Karpas-422 (cell line): Measurements from ENCODE around the gene SOWAHA. TPM values are rescaled to one million over a fixed set of nuclear protein-coding genes. Genes with fewer than 3 reads are reported as not detected.

Experiments
- DNase-seq: peaks from one replicate; pipeline ENCODE4 v3.0.0-alpha.2; 2015
- H2AFZ ChIP-seq: fragments of 200-600 bp; sonication (generic); 2 replicates; pipeline ENCODE4 v1.6.1; 2014; ENCODE audit warnings: antibody characterized with exemption, low read length, mixed read lengths
- H3K27ac ChIP-seq: fragments of 200-600 bp; sonication (generic); 2 replicates; pipeline ENCODE4 v1.5.1; 2014; ENCODE audit warnings: mild to moderate bottlenecking, low read length, moderate library complexity
- H3K27me3 ChIP-seq: fragments of 200-600 bp; sonication (generic); 2 replicates; pipeline ENCODE4 v1.6.1; 2014; ENCODE audit warnings: low read length, mixed read lengths
- H3K36me3 ChIP-seq: fragments of 200-600 bp; sonication (generic); 2 replicates; pipeline ENCODE4 v1.6.1; 2014; ENCODE audit warnings: low read length, mixed read lengths; ENCODE audit not compliant: insufficient read depth
- H3K4me1 ChIP-seq: fragments of 200-600 bp; sonication (generic); 2 replicates; pipeline ENCODE4 v1.6.1; 2014; ENCODE audit warnings: mild to moderate bottlenecking, low read length, mixed read lengths
- H3K4me2 ChIP-seq: fragments of 200-600 bp; sonication (generic); 2 replicates; pipeline ENCODE4 v1.6.1; 2014; ENCODE audit warnings: low read length, low read depth, mild to moderate bottlenecking; ENCODE audit not compliant: poor library complexity, severe bottlenecking
- H3K4me3 ChIP-seq: fragments of 200-600 bp; sonication (generic); 2 replicates; pipeline ENCODE4 v1.5.1; 2014; ENCODE audit warnings: mild to moderate bottlenecking, antibody characterized with exemption, low read length, mixed read lengths
- H3K79me2 ChIP-seq: fragments of 200-600 bp; sonication (generic); 2 replicates; pipeline ENCODE4 v1.6.1; 2014; ENCODE audit warnings: mild to moderate bottlenecking, low read length, mixed read lengths
- H3K9ac ChIP-seq: fragments of 200-600 bp; sonication (generic); 2 replicates; pipeline ENCODE4 v1.6.0; 2014; ENCODE audit warnings: low read length
- H3K9me2 ChIP-seq: fragments of 200-600 bp; sonication (generic), shearing (Covaris generic); replicated peaks from 2 replicates; pipeline ENCODE4 v1.6.0; 2014; ENCODE audit warnings: mild to moderate bottlenecking, low read length, moderate library complexity; ENCODE audit not compliant: insufficient read depth
- H3K9me3 ChIP-seq: fragments of 300-700, 200-600 bp; sonication (generic); 2 replicates; pipeline ENCODE4 v1.6.1; 2014; ENCODE audit warnings: low read length, mixed read lengths
- H4K20me1 ChIP-seq: fragments of 200-600 bp; sonication (generic); 2 replicates; pipeline ENCODE4 v1.6.1; 2014; ENCODE audit warnings: mild to moderate bottlenecking, antibody characterized with exemption, low read length, low read depth; ENCODE audit not compliant: insufficient read depth
- total RNA-seq: library from RNA; depleted of rRNA; stranded (reverse); fragments of >200 nt; shearing (Covaris generic); gene quantifications from 2 replicates; pipeline ENCODE4 v1.2.3, GENCODE V29; 2014; ENCODE audit warnings: low replicate concordance

The SOWAHA gene
- total RNA-seq, 1 experiment from 2014 or later, result not detected

DNA sequence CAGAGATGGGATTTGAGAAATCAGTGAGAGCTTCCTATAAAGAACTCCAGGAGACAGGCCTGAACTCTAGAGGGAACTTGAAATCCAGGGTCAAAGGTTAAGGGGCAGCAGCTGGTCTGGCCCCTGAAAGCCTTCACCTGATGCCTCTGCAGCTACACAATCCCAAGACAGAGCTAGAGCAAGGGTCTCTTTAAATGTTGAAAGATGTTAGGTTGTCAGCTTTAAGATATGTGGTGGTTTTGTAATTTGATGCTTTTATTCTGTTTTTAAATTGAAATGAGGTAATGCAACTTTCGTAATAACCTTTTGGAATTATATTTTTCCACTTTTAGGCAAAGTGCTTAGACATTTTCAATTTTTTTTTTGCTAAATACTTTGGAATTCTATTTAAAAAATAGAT lies 2.4 kb downstream of the SOWAHA start:
- H3K36me3 ChIP-seq, result no peaks in the 10 kb centered on the region
- H3K4me1 ChIP-seq, result no peaks in the 10 kb centered on the region
- no peak overlapping the region for H3K9ac ChIP-seq
- no peak overlapping the region for H3K4me2 ChIP-seq
- no peak overlapping the region for H2AFZ ChIP-seq
- no peaks in the 10 kb centered on the region for H3K27me3 ChIP-seq
- no peak for DNase-seq
- H3K9me2 ChIP-seq, result no peaks in the 10 kb centered on the region
- H3K27ac ChIP-seq, result no peak overlapping the region
- no peaks in the 10 kb centered on the region for H3K79me2 ChIP-seq
- H3K9me3 ChIP-seq, result no peaks in the 10 kb centered on the region
- no peak overlapping the region for H3K4me3 ChIP-seq
- no peaks in the 10 kb centered on the region for H4K20me1 ChIP-seq

DNA sequence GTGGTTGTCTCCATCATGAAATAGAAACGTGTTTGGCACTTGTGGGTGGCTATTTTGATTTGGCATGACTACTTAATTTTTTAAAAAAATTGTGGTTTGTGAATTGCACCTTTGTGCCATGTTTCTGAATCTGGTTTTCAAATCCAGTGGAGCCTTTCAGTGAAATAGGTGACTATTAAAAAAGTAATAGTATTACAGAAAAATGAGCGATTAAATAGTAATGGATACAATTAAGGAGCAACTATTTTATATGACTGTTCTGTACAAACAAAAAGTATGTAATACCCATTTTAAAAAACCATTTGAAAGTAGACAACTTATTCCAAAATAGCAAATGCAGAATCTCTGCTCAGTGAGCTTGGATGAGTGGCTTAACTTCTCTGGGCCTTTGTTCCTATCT lies 3.0 kb downstream of the SOWAHA start:
- no peaks in the 10 kb centered on the region for H3K9me3 ChIP-seq
- H3K9ac ChIP-seq, result no peak overlapping the region
- H3K36me3 ChIP-seq, result no peaks in the 10 kb centered on the region
- H3K9me2 ChIP-seq, result no peaks in the 10 kb centered on the region
- no peaks in the 10 kb centered on the region for H3K79me2 ChIP-seq
- H3K27ac ChIP-seq, result no peak overlapping the region
- H3K27me3 ChIP-seq, result no peaks in the 10 kb centered on the region
- no peak overlapping the region for H3K4me2 ChIP-seq
- no peaks in the 10 kb centered on the region for H4K20me1 ChIP-seq
- no peak overlapping the region for H3K4me3 ChIP-seq
- no peak overlapping the region for H2AFZ ChIP-seq
- no peaks in the 10 kb centered on the region for H3K4me1 ChIP-seq
- DNase-seq, result no peak

DNA sequence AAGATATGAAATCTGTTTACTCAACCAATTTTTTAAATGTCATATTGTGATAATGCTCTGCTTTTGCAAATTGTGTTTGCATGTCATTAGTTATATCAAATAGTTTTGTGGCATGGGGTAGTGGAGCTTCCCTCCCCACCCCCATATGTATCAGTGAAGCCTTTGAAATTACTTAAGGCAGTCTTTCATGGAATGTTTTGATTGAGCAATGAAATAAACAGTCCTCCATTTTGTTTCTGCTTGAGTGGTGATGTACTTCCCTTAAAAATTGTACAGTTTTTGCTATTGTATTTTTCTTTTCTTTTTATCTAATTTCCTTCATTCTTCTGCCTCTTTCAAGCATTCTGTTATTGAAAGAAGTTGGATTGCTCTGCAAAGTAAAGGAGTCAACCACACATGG lies 3.5 kb downstream of the SOWAHA start:
- H3K9ac ChIP-seq, result no peak overlapping the region
- no peaks in the 10 kb centered on the region for H3K9me3 ChIP-seq
- no peaks in the 10 kb centered on the region for H3K4me1 ChIP-seq
- no peak overlapping the region for H2AFZ ChIP-seq
- no peaks in the 10 kb centered on the region for H4K20me1 ChIP-seq
- H3K4me2 ChIP-seq, result no peak overlapping the region
- H3K4me3 ChIP-seq, result no peak overlapping the region
- H3K79me2 ChIP-seq, result no peaks in the 10 kb centered on the region
- no peaks in the 10 kb centered on the region for H3K27me3 ChIP-seq
- H3K27ac ChIP-seq, result no peak overlapping the region
- H3K36me3 ChIP-seq, result no peaks in the 10 kb centered on the region
- DNase-seq, result no peak
- no peaks in the 10 kb centered on the region for H3K9me2 ChIP-seq

DNA sequence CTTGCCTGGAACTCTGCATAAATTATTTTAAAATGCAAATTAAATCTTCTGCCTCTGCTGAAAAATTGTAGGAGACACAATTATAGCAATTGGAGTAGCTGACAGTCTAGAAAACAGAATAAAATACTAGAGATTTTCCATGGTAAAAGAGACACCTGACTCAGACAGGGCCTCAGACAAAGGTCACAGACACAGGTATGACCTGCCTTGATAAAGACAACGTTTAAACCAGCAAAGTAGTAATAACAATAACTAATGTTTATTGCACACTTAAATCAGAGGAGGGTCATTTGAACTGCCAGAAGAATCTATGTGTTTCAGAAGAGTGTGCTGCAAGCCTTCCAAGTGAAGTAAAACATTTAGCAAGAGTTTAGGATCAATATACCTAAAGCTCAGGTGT lies 3.9 kb downstream of the SOWAHA start:
- no peaks in the 10 kb centered on the region for H3K36me3 ChIP-seq
- H3K9ac ChIP-seq, result no peak overlapping the region
- H3K9me2 ChIP-seq, result no peaks in the 10 kb centered on the region
- H3K27me3 ChIP-seq, result no peaks in the 10 kb centered on the region
- H3K4me3 ChIP-seq, result no peak overlapping the region
- no peak overlapping the region for H3K4me2 ChIP-seq
- no peak overlapping the region for H3K27ac ChIP-seq
- H4K20me1 ChIP-seq, result no peaks in the 10 kb centered on the region
- H3K79me2 ChIP-seq, result no peaks in the 10 kb centered on the region
- H2AFZ ChIP-seq, result no peak overlapping the region
- DNase-seq, result no peak
- no peaks in the 10 kb centered on the region for H3K9me3 ChIP-seq
- no peaks in the 10 kb centered on the region for H3K4me1 ChIP-seq

DNA sequence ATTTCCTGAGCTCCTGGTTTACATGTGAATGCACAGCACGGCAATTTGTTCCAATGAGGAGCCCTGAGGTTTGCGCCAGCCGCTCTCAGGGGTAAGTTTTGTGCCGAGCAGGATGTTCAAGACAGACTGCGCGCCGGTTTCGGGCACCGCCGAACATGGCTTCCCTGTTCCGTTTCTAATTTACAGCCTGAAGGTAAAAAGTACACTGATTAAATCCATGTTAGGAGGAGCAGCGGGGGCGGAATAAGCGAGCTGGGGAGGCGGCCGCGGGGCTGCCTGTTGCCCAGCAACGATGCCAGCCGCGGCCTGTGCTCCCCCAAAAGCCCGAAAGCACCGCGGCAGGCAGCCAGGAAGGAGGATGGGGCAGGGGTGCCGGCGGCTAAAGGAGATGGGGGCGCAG lies 6.4 kb downstream of the SOWAHA start:
- Histone ChIP-seq H3K27me3 (no peaks in the 10 kb centered on the region), H3K4me3 (no peak overlapping the region), H4K20me1 (no peaks in the 10 kb centered on the region), H3K4me1 (no peaks in the 10 kb centered on the region), H3K9me3 (no peaks in the 10 kb centered on the region), H3K79me2 (no peaks in the 10 kb centered on the region), H3K36me3 (no peaks in the 10 kb centered on the region), H3K9me2 (no peaks in the 10 kb centered on the region), H3K9ac (no peak overlapping the region), H3K27ac (no peak overlapping the region), H3K4me2 (no peak overlapping the region), H2AFZ (no peak overlapping the region)
- no peak for DNase-seq

DNA sequence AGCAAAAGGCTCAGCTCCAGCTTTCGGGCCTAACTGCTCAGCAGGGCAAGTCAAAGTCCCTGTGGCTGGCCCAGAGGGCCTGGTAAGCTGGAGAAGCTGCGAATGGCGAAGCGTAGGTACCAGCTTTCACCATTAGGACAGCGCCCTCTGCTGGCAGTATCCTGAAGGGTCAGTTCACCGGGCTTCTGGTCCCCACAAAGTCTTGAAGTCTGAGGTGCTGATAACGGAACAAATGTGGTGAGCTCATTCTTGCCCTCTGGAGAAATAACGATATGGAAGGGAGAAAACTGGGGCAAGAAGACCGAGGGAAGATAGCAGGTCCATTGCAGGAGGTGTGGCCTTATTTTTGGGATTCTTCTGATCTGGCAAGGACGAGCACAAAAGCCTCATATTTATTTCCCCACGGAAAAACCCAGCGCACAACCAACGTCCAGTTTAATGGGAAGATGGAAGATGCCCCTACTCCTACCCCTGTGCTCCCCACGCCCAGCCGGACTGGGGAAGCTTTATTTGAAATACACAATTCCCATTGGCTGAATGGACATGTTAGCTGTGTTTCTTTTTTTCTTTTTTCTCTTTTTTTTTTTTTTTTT lies 7.2 kb downstream of the SOWAHA start:
- H2AFZ ChIP-seq, result no peak overlapping the region
- H3K27ac ChIP-seq, result no peak overlapping the region
- no peaks in the 10 kb centered on the region for H3K9me2 ChIP-seq
- H3K4me2 ChIP-seq, result no peak overlapping the region
- no peaks in the 10 kb centered on the region for H3K36me3 ChIP-seq
- no peaks in the 10 kb centered on the region for H3K4me1 ChIP-seq
- no peak overlapping the region for H3K4me3 ChIP-seq
- H4K20me1 ChIP-seq, result no peaks in the 10 kb centered on the region
- no peak overlapping the region for H3K9ac ChIP-seq
- no peaks in the 10 kb centered on the region for H3K9me3 ChIP-seq
- peak; percentile 95 for DNase-seq
- H3K27me3 ChIP-seq, result no peaks in the 10 kb centered on the region
- no peaks in the 10 kb centered on the region for H3K79me2 ChIP-seq

DNA sequence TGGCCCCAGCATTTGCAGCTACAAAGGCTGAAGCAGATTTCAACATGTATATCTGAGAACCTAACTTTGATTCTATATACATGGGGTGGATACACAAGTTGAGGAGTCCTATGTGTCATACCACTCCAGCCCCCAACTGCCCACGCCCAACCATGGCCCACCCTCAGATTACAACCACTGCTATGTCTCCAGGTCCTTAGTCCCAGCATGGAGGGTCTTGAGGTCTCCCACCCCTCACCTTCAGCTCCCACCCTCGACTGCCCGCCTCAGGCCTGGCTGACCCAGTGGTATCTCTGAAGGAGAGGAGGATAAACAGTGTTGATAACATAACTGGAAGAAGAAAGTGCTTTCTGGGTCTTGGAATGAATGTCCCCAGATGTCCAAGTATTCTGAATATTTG lies 8.2 kb downstream of the SOWAHA start:
- H3K9ac ChIP-seq, result no peak overlapping the region

DNA sequence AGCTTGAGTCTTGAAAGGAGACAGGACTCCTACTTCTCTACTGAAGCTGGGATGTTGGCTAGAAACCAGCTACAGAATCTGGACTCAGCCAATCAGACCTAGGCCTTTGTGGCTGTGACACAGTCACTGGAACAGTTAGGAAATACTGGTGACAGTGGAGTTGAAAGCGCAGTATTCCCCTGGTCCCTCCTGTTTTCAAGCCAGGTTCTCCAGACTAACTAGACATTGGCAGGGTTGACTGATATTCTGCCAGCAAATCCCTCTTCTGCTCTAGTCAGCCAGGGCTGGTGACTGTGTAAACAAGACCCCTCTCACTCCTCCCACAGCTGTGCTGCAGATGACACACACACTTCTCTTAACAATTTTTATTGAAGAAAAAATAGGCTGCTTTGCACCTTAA lies 8.7 kb downstream of the SOWAHA start:
- H3K27ac ChIP-seq, result no peak overlapping the region
- H3K36me3 ChIP-seq, result no peaks in the 10 kb centered on the region
- no peaks in the 10 kb centered on the region for H4K20me1 ChIP-seq
- no peaks in the 10 kb centered on the region for H3K4me1 ChIP-seq
- no peaks in the 10 kb centered on the region for H3K27me3 ChIP-seq
- no peak overlapping the region for H3K4me3 ChIP-seq
- no peaks in the 10 kb centered on the region for H3K9me2 ChIP-seq
- H2AFZ ChIP-seq, result no peak overlapping the region
- H3K9me3 ChIP-seq, result no peaks in the 10 kb centered on the region
- no peak overlapping the region for H3K9ac ChIP-seq
- no peak overlapping the region for H3K4me2 ChIP-seq
- DNase-seq, result peak; percentile 29
- no peaks in the 10 kb centered on the region for H3K79me2 ChIP-seq

More for the DNA sequence above, 8.2 kb downstream of the SOWAHA start:
- Histone ChIP-seq H3K4me1 (no peaks in the 10 kb centered on the region), H3K9me3 (no peaks in the 10 kb centered on the region), H3K4me2 (no peak overlapping the region), H3K27ac (no peak overlapping the region), H3K9me2 (no peaks in the 10 kb centered on the region), H3K4me3 (no peak overlapping the region), H3K36me3 (no peaks in the 10 kb centered on the region), H4K20me1 (no peaks in the 10 kb centered on the region), H3K27me3 (no peaks in the 10 kb centered on the region), H3K79me2 (no peaks in the 10 kb centered on the region), H2AFZ (no peak overlapping the region)
- DNase-seq, result peak; percentile 41
